ENCODE data around the gene GLI3. TPM values are rescaled to one million over a fixed set of nuclear protein-coding genes. Genes with fewer than 3 reads are reported as not detected.

GLI3 gene
- total and polyA plus RNA-seq, 2 of the 4 experiments (the other 2 are of a cell fraction), result 1.3 to 3.9 TPM

DNA sequence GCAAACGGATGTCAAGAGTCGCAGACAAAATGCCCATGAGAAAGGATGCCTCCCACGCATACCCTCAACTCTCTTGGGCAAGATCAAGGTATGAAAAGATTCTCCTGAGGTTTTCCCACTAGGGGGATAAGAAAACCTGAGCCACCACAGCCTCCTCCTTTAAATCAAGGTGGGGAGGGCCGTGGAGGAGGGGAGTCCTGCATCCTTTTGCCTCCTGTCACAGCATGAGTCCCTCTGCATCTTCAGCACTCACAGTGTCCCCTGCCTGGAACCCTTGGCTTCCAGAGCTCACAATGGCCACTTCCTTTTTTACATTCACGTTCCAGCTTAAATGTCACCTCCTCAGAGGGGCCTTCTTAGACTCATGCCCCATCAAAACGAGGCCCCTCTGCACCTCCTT lies 207.6 kb downstream of the GLI3 start:
- TF ChIP-seq MAFK (IDR thresholded peaks at IDR 0.05; ENCODE audit: low read depth, low read length) (no peak), CHD1 (IDR thresholded peaks at IDR 0.05; ENCODE audit: low read depth, low read length) (no peak), RFX5 (IDR thresholded peaks at IDR 0.05; ENCODE audit: low read depth, low read length) (no peak), BHLHE40 (IDR thresholded peaks at IDR 0.05; ENCODE audit: low read depth, low read length) (no peak), NFE2L2 (IDR thresholded peaks at IDR 0.05; ENCODE audit: low read depth, low read length) (no peak), MXI1 (IDR thresholded peaks at IDR 0.05; ENCODE audit: borderline replicate concordance, low read depth, low read length) (no peak), FOS (IDR thresholded peaks at IDR 0.05; ENCODE audit: low read depth, low read length) (no peak), MAZ (IDR thresholded peaks at IDR 0.05; ENCODE audit: borderline replicate concordance, low read depth, low read length) (no peak)
- TF ChIP-seq, protein P1, sequence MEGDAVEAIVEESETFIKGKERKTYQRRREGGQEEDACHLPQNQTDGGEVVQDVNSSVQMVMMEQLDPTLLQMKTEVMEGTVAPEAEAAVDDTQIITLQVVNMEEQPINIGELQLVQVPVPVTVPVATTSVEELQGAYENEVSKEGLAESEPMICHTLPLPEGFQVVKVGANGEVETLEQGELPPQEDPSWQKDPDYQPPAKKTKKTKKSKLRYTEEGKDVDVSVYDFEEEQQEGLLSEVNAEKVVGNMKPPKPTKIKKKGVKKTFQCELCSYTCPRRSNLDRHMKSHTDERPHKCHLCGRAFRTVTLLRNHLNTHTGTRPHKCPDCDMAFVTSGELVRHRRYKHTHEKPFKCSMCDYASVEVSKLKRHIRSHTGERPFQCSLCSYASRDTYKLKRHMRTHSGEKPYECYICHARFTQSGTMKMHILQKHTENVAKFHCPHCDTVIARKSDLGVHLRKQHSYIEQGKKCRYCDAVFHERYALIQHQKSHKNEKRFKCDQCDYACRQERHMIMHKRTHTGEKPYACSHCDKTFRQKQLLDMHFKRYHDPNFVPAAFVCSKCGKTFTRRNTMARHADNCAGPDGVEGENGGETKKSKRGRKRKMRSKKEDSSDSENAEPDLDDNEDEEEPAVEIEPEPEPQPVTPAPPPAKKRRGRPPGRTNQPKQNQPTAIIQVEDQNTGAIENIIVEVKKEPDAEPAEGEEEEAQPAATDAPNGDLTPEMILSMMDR (conservative IDR thresholded peaks at IDR 0.05; ENCODE audit: low read depth, low read length), result no peak
- TF ChIP-seq, protein P2, sequence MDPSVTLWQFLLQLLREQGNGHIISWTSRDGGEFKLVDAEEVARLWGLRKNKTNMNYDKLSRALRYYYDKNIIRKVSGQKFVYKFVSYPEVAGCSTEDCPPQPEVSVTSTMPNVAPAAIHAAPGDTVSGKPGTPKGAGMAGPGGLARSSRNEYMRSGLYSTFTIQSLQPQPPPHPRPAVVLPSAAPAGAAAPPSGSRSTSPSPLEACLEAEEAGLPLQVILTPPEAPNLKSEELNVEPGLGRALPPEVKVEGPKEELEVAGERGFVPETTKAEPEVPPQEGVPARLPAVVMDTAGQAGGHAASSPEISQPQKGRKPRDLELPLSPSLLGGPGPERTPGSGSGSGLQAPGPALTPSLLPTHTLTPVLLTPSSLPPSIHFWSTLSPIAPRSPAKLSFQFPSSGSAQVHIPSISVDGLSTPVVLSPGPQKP (IDR thresholded peaks at IDR 0.05; ENCODE audit: borderline replicate concordance, low read depth, low read length), result no peak
- intact Hi-C loops (cut with micrococcal nuclease), result no loop called here
- ATAC-seq (ENCODE audit: low read depth), result no peak

More for the DNA sequence above, 207.6 kb downstream of the GLI3 start:
- no TSS peak for BruUV-seq (replicated peaks)
- POLR2A ChIA-PET (ENCODE audit: unreplicated experiment), result no interaction called here
- no peak overlapping the region for H3K27ac ChIP-seq (ENCODE audit: insufficient read depth, low read length)
- in situ Hi-C loops (cut with MboI; ENCODE audit: low sequenced_read_pairs) (no loop called here), dilution Hi-C loops (cut with HindIII; ENCODE audit: low sequenced_read_pairs, unreplicated experiment) (no loop called here)
- no peak overlapping the region for H2AK9ac ChIP-seq (replicated peaks; ENCODE audit: low read depth, low read length, poor library complexity)
- H2BK20ac ChIP-seq (ENCODE audit: low read depth, low read length), result no peak overlapping the region
- H2BK15ac ChIP-seq (ENCODE audit: low read depth, low read length), result no peak overlapping the region
- no peak overlapping the region for H3K4me3 ChIP-seq (ENCODE audit: insufficient read depth, low read depth, low read length)
- no peak overlapping the region for H4K5ac ChIP-seq (ENCODE audit: low read depth, low read length)
- H3K79me1 ChIP-seq (ENCODE audit: low read depth in 1 of 2, low read length in 2 of 2), result no peaks in the 10 kb centered on the region
- no peak overlapping the region for H2BK5ac ChIP-seq (ENCODE audit: low read depth, low read length, poor library complexity, severe bottlenecking)
- H3K4me2 ChIP-seq (ENCODE audit: low read depth, low read length), result no peak overlapping the region
- no peak overlapping the region for H2AFZ ChIP-seq (replicated peaks; ENCODE audit: low read length, poor library complexity)
- no peak overlapping the region for H2AK5ac ChIP-seq (ENCODE audit: low read depth, low read length)
- H3K4ac ChIP-seq (ENCODE audit: low read depth, low read length), result no peak overlapping the region
- H4K20me1 ChIP-seq (ENCODE audit: insufficient read depth, low read length), result no peaks in the 10 kb centered on the region
- H2BK120ac ChIP-seq (ENCODE audit: low read depth, low read length), result no peak overlapping the region
- H3K4me1 ChIP-seq (ENCODE audit: control insufficient read depth, insufficient read depth, low read length), result no peaks in the 10 kb centered on the region
- DNase-seq, result no peak
- WGBS, 2 experiments (ENCODE audit: extremely low coverage in 2 of 2, insufficient read length in 1 of 2), result no CpG with 5 or more reads among the region's 6 CpGs
- CTCF ChIA-PET, result no interaction called here
- no peak overlapping the region for H3K23ac ChIP-seq (ENCODE audit: low read depth, low read length)
- H3K9ac ChIP-seq (ENCODE audit: low read depth, low read length), result no peak overlapping the region
- no peak overlapping the region for H3K56ac ChIP-seq (ENCODE audit: extremely low read depth, insufficient read depth, low read length)
- peaks cover 21% of the 10 kb centered on the region for H3K36me3 ChIP-seq (ENCODE audit: control insufficient read depth, insufficient read depth, low read length)
- H3K9me1 ChIP-seq (ENCODE audit: insufficient read depth, low read length), result peaks cover 3% of the 10 kb centered on the region; the same call in 1 of the 2 replicates
- no peak overlapping the region for H3K18ac ChIP-seq (ENCODE audit: low read depth, low read length)
- no peak overlapping the region for H4K91ac ChIP-seq (ENCODE audit: insufficient read depth, low read depth, low read length)
- no peak overlapping the region for H4K8ac ChIP-seq (ENCODE audit: low read depth in 2 of 2, low read length in 2 of 2)
- no peak overlapping the region for H3K14ac ChIP-seq (replicated peaks; ENCODE audit: low read depth, low read length)
- no peaks in the 10 kb centered on the region for H3K27me3 ChIP-seq (ENCODE audit: control insufficient read depth, insufficient read depth, low read length)
- H3K9me3 ChIP-seq (ENCODE audit: control insufficient read depth, insufficient read depth, low read length), result no peaks in the 10 kb centered on the region

Data from IMR-90 (cell line).